ENCODE measurements around the gene SPOCK1. TPM values are rescaled to one million over a fixed set of nuclear protein-coding genes. Genes with fewer than 3 reads are reported as not detected.

The SPOCK1 gene
- total and polyA plus RNA-seq, 4 experiments from 2014 or later, result not detected

GRCh38 chr5:137156180-137156579, 342.9 kb downstream of the SPOCK1 start:
- no peaks in the 10 kb centered on the region for H3K36me3 ChIP-seq (ENCODE audit: insufficient read depth, low read length)
- no peak overlapping the region for H3K27ac ChIP-seq (ENCODE audit: low read depth, low read length)
- no peaks in the 10 kb centered on the region for H3K9me3 ChIP-seq (ENCODE audit: control insufficient read depth in 1 of 2, low read length in 2 of 2)
- Mint-ChIP-seq H3K4me3 (no peak overlapping the region), H3K27me3 (no peaks in the 10 kb centered on the region), H3K36me3 (no peaks in the 10 kb centered on the region), H3K27ac (no peak overlapping the region), H3K9me3 (peaks cover 0 to 8% (median 0%) of the 10 kb centered on the region in 8 donors), H3K4me1 (no peaks in the 10 kb centered on the region)
- intact Hi-C loops (cut with micrococcal nuclease), result no loop called here
- ChIA-PET CTCF (ENCODE audit: partially characterized antibody) (no interaction called here), POLR2A (ENCODE audit: partially characterized antibody) (no interaction called here)
- H3K4me3 ChIP-seq (ENCODE audit: low read length in 2 of 2), result no peak overlapping the region
- no peaks in the 10 kb centered on the region for H3K27me3 ChIP-seq (ENCODE audit: insufficient read depth, low read length)
- H3K4me1 ChIP-seq (ENCODE audit: insufficient read depth, low read length), result no peaks in the 10 kb centered on the region
- no peak for DNase-seq

DNA sequence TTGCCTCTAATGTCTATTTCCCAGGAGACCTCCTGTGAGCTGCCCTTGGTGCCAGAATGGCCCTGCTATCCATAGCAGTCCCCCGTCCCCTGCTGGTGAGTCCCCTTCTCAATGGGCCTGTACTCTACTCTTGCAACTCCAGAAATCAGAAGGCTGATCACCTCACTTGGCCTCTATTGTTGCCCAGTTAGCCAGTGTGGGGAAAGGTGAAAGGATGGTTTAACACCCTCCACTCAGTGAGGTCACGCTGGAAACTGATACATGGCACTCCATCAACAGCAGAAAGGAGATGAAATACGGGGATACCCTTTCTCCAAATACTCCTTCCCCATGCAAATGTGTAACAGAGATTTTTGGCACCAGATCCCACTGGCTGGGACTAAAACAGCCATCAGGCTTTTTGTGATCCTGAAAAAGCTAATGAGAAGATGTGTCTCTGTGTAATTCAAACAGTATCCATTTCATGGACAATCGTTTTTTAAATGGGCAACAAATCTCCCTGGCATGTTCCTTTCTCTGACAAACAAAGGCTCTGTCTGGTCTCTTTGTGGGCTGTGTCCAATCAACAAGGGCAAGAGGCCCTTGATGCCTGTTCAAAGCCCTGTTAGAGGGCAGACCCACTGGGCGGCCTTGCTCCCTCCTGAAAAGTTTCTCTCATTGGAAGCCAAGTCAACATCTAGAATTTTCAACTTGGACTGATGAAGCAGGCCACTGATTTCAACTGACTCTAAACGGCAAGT, 343.7 kb downstream of the SPOCK1 start:
- Histone ChIP-seq H3K4me3 (ENCODE audit: low read length in 2 of 2) (no peak overlapping the region), H3K36me3 (ENCODE audit: insufficient read depth, low read length) (no peaks in the 10 kb centered on the region), H3K4me1 (ENCODE audit: insufficient read depth, low read length) (no peaks in the 10 kb centered on the region), H3K27me3 (ENCODE audit: insufficient read depth, low read length) (no peaks in the 10 kb centered on the region), H3K27ac (ENCODE audit: low read depth, low read length) (no peak overlapping the region), H3K9me3 (ENCODE audit: control insufficient read depth in 1 of 2, low read length in 2 of 2) (no peaks in the 10 kb centered on the region)
- Mint-ChIP-seq H3K9me3 (peaks cover 0 to 8% (median 0%) of the 10 kb centered on the region in 8 donors), H3K36me3 (no peaks in the 10 kb centered on the region), H3K4me3 (no peak overlapping the region), H3K27ac (no peak overlapping the region), H3K27me3 (no peaks in the 10 kb centered on the region), H3K4me1 (no peaks in the 10 kb centered on the region)
- DNase-seq, result no peak
- ChIA-PET POLR2A (ENCODE audit: partially characterized antibody) (no interaction called here), CTCF (ENCODE audit: partially characterized antibody) (no interaction called here)
- intact Hi-C loops (cut with micrococcal nuclease), result no loop called here

DNA sequence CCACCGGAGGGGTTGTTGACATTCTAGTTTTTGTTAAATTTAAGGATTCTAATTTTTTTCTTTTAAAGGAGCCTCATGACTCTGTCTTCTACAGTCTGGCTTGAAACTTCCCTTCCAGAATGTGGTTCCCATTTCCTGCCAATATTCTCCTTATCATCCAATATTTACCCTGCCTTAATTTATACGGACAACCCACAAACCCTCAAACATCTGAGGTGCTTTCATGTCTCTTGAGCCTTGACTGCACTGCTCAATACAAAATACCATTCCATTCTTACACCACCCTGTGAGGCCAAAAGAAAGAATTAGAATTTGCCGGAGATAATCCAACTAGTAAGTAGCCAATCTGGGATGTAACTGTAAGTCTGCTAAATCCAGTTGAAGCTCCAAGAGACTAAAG, 346.5 kb downstream of the SPOCK1 start:
- no peak overlapping the region for H3K27ac ChIP-seq (ENCODE audit: low read depth, low read length)

DNA sequence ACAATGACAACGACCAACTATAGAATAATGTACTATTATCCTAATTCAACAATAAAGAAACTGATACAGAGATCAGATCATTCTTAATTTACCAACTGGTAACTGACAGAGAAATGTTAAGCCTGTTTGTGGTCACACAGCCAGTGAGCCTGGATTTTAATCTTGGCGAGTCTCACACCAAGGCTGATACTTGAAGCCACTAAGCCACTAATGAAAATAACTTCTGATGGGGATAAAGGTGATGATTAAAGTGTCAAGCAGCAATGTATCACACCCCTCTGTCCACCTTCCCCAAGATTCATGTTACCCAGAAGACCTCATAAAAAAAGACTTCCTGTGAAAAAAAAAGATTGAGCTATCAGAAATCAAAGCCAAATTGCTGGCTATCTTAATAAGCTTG, 350.5 kb downstream of the SPOCK1 start:
- Mint-ChIP-seq H3K4me3 (no peak overlapping the region), H3K36me3 (no peaks in the 10 kb centered on the region), H3K9me3 (peaks cover 0 to 2% (median 0%) of the 10 kb centered on the region in 8 donors), H3K27ac (no peak overlapping the region), H3K4me1 (no peaks in the 10 kb centered on the region), H3K27me3 (peaks cover 0 to 4% of the 10 kb centered on the region in 2 donors)
- no peaks in the 10 kb centered on the region for H3K4me1 ChIP-seq (ENCODE audit: insufficient read depth, low read length)
- no peaks in the 10 kb centered on the region for H3K27me3 ChIP-seq (ENCODE audit: insufficient read depth, low read length)
- no peak overlapping the region for H3K4me3 ChIP-seq (ENCODE audit: low read length in 2 of 2)
- no peak overlapping the region for H3K27ac ChIP-seq (ENCODE audit: low read depth, low read length)
- no peaks in the 10 kb centered on the region for H3K9me3 ChIP-seq (ENCODE audit: control insufficient read depth in 1 of 2, low read length in 2 of 2)
- H3K36me3 ChIP-seq (ENCODE audit: insufficient read depth, low read length), result no peaks in the 10 kb centered on the region
- intact Hi-C loops (cut with micrococcal nuclease), result no loop called here
- CTCF ChIA-PET (ENCODE audit: partially characterized antibody), result no interaction called here
- DNase-seq, result no peak
- POLR2A ChIA-PET (ENCODE audit: partially characterized antibody), result no interaction called here

More for the DNA sequence above, 346.5 kb downstream of the SPOCK1 start:
- H3K4me1 Mint-ChIP-seq, result no peaks in the 10 kb centered on the region
- H3K36me3 Mint-ChIP-seq, result no peaks in the 10 kb centered on the region
- CTCF ChIA-PET (ENCODE audit: partially characterized antibody), result no interaction called here
- H3K27me3 ChIP-seq (ENCODE audit: insufficient read depth, low read length), result no peaks in the 10 kb centered on the region
- no peak overlapping the region for H3K4me3 Mint-ChIP-seq
- no peak overlapping the region for H3K27ac Mint-ChIP-seq
- no peak overlapping the region for H3K4me3 ChIP-seq (ENCODE audit: low read length in 2 of 2)
- no peaks in the 10 kb centered on the region for H3K9me3 ChIP-seq (ENCODE audit: control insufficient read depth in 1 of 2, low read length in 2 of 2)
- POLR2A ChIA-PET (ENCODE audit: partially characterized antibody), result no interaction called here
- H3K9me3 Mint-ChIP-seq, result peaks cover 0 to 2% (median 0%) of the 10 kb centered on the region in 8 donors
- H3K4me1 ChIP-seq (ENCODE audit: insufficient read depth, low read length), result no peaks in the 10 kb centered on the region
- no peak for DNase-seq
- peaks cover 0 to 2% of the 10 kb centered on the region in 2 donors for H3K27me3 Mint-ChIP-seq
- no peaks in the 10 kb centered on the region for H3K36me3 ChIP-seq (ENCODE audit: insufficient read depth, low read length)
- intact Hi-C loops (cut with micrococcal nuclease), result no loop called here

DNA sequence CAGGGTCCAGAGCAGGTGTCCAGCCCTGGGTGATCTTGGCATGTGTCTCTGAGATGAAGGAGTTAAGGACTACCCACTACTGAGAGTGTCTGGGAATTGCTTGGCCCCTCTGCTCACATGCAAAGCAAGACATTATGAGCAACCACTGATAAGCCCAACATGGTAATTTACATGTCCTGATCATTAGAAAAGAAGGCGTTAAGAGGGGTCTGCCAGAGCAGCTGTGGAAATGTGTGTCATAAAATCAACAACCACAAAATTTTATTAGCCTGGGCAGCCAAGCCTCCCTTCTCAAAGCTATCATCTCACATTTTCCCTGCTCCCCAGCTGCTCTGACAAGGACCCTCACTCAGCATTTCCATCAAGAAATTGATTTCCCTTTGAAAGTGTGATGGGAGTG, 351.0 kb downstream of the SPOCK1 start:
- Mint-ChIP-seq H3K4me3 (no peak overlapping the region), H3K4me1 (no peaks in the 10 kb centered on the region), H3K27me3 (peaks cover 0 to 4% of the 10 kb centered on the region in 2 donors), H3K36me3 (no peaks in the 10 kb centered on the region), H3K9me3 (peaks cover 0 to 2% (median 0%) of the 10 kb centered on the region in 8 donors), H3K27ac (no peak overlapping the region)
- H3K4me1 ChIP-seq (ENCODE audit: insufficient read depth, low read length), result no peaks in the 10 kb centered on the region
- intact Hi-C loops (cut with micrococcal nuclease), result no loop called here
- H3K36me3 ChIP-seq (ENCODE audit: insufficient read depth, low read length), result no peaks in the 10 kb centered on the region
- no peak overlapping the region for H3K27ac ChIP-seq (ENCODE audit: low read depth, low read length)
- CTCF ChIA-PET (ENCODE audit: partially characterized antibody), result no interaction called here
- no peaks in the 10 kb centered on the region for H3K9me3 ChIP-seq (ENCODE audit: control insufficient read depth in 1 of 2, low read length in 2 of 2)
- POLR2A ChIA-PET (ENCODE audit: partially characterized antibody), result no interaction called here
- H3K27me3 ChIP-seq (ENCODE audit: insufficient read depth, low read length), result no peaks in the 10 kb centered on the region
- no peak overlapping the region for H3K4me3 ChIP-seq (ENCODE audit: low read length in 2 of 2)
- DNase-seq, result no peak

DNA sequence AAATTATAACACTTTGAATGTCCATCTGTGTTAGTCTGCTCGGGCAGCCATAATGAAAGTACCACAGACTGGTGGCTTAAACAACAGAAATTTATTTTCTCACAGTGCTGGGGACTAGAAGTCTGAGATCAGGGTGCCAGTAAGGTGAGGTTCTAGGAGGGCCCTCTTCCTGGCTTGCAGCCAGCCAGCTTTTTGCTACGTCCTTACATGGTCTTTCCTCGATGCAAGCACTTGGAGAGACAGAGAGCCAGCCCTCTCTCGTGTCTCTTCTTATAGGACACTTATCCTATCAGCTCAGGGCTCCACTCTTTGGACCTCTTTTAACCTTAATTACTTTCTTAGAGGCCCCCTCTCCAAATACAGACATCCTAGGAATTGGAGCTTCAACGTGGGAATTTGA, 351.8 kb downstream of the SPOCK1 start:
- no peaks in the 10 kb centered on the region for H3K9me3 ChIP-seq (ENCODE audit: control insufficient read depth in 1 of 2, low read length in 2 of 2)
- intact Hi-C loops (cut with micrococcal nuclease), result no loop called here
- no peaks in the 10 kb centered on the region for H3K4me1 ChIP-seq (ENCODE audit: insufficient read depth, low read length)
- Mint-ChIP-seq H3K9me3 (peaks cover 0 to 2% (median 0%) of the 10 kb centered on the region in 8 donors), H3K4me3 (no peak overlapping the region), H3K36me3 (no peaks in the 10 kb centered on the region), H3K27me3 (peaks cover 0 to 4% of the 10 kb centered on the region in 2 donors), H3K27ac (no peak overlapping the region), H3K4me1 (no peaks in the 10 kb centered on the region)
- CTCF ChIA-PET (ENCODE audit: partially characterized antibody), result no interaction called here
- no peak overlapping the region for H3K4me3 ChIP-seq (ENCODE audit: low read length in 2 of 2)
- no peak for DNase-seq
- no peaks in the 10 kb centered on the region for H3K27me3 ChIP-seq (ENCODE audit: insufficient read depth, low read length)
- no peaks in the 10 kb centered on the region for H3K36me3 ChIP-seq (ENCODE audit: insufficient read depth, low read length)
- H3K27ac ChIP-seq (ENCODE audit: low read depth, low read length), result no peak overlapping the region
- POLR2A ChIA-PET (ENCODE audit: partially characterized antibody), result no interaction called here

GRCh38 chr5:137146402-137146890, 352.7 kb downstream of the SPOCK1 start:
- Mint-ChIP-seq H3K4me1 (no peaks in the 10 kb centered on the region), H3K9me3 (peaks cover 0 to 2% (median 0%) of the 10 kb centered on the region in 8 donors), H3K4me3 (no peak overlapping the region), H3K27me3 (peaks cover 0 to 4% of the 10 kb centered on the region in 2 donors), H3K36me3 (no peaks in the 10 kb centered on the region), H3K27ac (no peak overlapping the region)
- POLR2A ChIA-PET (ENCODE audit: partially characterized antibody), result no interaction called here
- H3K4me1 ChIP-seq (ENCODE audit: insufficient read depth, low read length), result no peaks in the 10 kb centered on the region
- no peak overlapping the region for H3K4me3 ChIP-seq (ENCODE audit: low read length in 2 of 2)
- CTCF ChIA-PET (ENCODE audit: partially characterized antibody), result no interaction called here
- H3K27ac ChIP-seq (ENCODE audit: low read depth, low read length), result no peak overlapping the region
- H3K27me3 ChIP-seq (ENCODE audit: insufficient read depth, low read length), result no peaks in the 10 kb centered on the region
- no peak for DNase-seq
- intact Hi-C loops (cut with micrococcal nuclease), result no loop called here
- no peaks in the 10 kb centered on the region for H3K36me3 ChIP-seq (ENCODE audit: insufficient read depth, low read length)
- H3K9me3 ChIP-seq (ENCODE audit: control insufficient read depth in 1 of 2, low read length in 2 of 2), result no peaks in the 10 kb centered on the region
